Upper lobe of left lung (tissue), 4 donors: ENCODE measurements around the gene PALM.

ENCODE experiments used
- POLR2A ChIP-seq, 4 donors: fragments of 450-650 bp; IDR thresholded peaks; one replicate each; pipeline ENCODE4 v1.5.1; 2016 to 2017; ENCODE audit warnings: antibody characterized with exemption in 4 of 4, mild to moderate bottlenecking in 2 of 4
- POLR2AphosphoS5 ChIP-seq, 2 donors: sonication (generic); formaldehyde crosslinking; IDR thresholded peaks; one replicate each; pipeline ENCODE4 v1.5.1; 2017; ENCODE audit warnings: antibody characterized with exemption in 2 of 2
- TF ChIP-seq, protein P1 (sequence below), 6 experiments: fragments of 450-650 bp in 4 of 6; fragments of 200-600 bp in 2 of 6; sonication (generic) in 2 of 6; IDR thresholded peaks; one replicate each; pipeline ENCODE4 v1.5.1; 2016 to 2019; ENCODE audit warnings: antibody characterized with exemption in 6 of 6

DNA sequence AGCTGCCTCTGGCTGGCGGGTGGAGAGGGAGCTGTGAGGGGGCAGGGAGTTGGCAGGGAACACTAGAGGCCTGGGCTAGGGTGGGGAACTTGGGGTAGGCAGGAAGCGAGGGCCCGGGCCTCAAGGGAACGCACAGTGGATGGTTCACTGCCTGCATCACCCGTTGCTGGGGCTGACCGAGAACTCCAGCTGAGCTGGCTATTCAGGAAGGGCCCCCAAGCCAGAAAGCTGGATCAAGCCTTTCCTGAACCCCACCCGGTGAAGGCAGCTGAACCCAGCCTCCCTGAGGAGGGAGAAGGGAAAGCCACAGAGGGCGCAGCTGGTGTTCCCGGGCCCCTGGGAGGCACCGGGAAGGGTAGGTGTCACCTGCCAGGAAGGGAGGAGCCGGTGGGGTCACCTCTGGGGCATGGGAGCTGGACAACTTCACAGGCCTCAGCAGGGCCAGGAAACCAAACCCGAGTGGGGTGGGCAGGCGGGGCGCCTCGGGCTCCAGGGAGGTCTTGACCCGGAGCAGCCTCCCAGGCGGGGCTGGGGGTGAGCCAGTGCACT, 13.9 kb downstream of the PALM start:
- TF ChIP-seq POLR2A (IDR thresholded peaks at IDR 0.05) (no peak), POLR2AphosphoS5 (IDR thresholded peaks at IDR 0.05) (no peak)
- TF ChIP-seq, protein P1, sequence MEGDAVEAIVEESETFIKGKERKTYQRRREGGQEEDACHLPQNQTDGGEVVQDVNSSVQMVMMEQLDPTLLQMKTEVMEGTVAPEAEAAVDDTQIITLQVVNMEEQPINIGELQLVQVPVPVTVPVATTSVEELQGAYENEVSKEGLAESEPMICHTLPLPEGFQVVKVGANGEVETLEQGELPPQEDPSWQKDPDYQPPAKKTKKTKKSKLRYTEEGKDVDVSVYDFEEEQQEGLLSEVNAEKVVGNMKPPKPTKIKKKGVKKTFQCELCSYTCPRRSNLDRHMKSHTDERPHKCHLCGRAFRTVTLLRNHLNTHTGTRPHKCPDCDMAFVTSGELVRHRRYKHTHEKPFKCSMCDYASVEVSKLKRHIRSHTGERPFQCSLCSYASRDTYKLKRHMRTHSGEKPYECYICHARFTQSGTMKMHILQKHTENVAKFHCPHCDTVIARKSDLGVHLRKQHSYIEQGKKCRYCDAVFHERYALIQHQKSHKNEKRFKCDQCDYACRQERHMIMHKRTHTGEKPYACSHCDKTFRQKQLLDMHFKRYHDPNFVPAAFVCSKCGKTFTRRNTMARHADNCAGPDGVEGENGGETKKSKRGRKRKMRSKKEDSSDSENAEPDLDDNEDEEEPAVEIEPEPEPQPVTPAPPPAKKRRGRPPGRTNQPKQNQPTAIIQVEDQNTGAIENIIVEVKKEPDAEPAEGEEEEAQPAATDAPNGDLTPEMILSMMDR (IDR thresholded peaks at IDR 0.05) = no peak
